Measurements from ENCODE around the gene GRAMD1A.

DNA sequence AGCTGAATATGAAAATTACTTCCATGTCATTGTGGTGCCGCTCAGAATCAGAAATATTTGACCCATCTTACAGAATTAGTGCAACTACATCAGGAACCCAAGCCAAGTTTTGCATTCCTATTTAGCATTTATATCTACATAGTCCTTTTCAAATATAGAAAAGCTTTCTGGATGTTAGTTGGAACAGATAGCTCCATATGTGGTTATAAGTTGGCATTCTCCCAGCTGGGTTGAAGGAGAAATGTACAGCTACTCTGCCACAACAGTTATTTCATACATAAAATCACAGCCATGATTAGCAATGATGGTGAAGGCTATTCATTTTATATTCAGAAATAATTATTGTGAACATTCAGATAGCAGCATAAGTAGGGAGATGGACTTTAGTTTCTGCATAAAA lies 69.6 kb downstream of the GRAMD1A start:
- TF ChIP-seq, protein P1, sequence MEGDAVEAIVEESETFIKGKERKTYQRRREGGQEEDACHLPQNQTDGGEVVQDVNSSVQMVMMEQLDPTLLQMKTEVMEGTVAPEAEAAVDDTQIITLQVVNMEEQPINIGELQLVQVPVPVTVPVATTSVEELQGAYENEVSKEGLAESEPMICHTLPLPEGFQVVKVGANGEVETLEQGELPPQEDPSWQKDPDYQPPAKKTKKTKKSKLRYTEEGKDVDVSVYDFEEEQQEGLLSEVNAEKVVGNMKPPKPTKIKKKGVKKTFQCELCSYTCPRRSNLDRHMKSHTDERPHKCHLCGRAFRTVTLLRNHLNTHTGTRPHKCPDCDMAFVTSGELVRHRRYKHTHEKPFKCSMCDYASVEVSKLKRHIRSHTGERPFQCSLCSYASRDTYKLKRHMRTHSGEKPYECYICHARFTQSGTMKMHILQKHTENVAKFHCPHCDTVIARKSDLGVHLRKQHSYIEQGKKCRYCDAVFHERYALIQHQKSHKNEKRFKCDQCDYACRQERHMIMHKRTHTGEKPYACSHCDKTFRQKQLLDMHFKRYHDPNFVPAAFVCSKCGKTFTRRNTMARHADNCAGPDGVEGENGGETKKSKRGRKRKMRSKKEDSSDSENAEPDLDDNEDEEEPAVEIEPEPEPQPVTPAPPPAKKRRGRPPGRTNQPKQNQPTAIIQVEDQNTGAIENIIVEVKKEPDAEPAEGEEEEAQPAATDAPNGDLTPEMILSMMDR (IDR thresholded peaks at IDR 0.05): no peak
- no peak for TF ChIP-seq EP300 (IDR thresholded peaks at IDR 0.05; ENCODE audit: low read depth)

All from transverse colon (tissue), 3 donors.